ENCODE measurements around the gene FGF9.
A peak's percentile ranks its signal among the peaks of the same experiment; 100 is the strongest.

The FGF9 gene

GRCh38 chr13:21663197-21663596 lies 7.7 kb upstream of the FGF9 start:
- no peaks in the 10 kb centered on the region for H3K4me1 ChIP-seq (ENCODE audit: insufficient read depth, low read length)
- no peak overlapping the region for H3K27ac ChIP-seq (ENCODE audit: low read depth, low read length)
- peaks cover 3 to 14% of the 10 kb centered on the region in 2 donors for H3K27me3 ChIP-seq (ENCODE audit: control insufficient read depth in 1 of 2, insufficient read depth in 2 of 2, low read length in 2 of 2)
- no peak overlapping the region for H3K4me3 ChIP-seq (ENCODE audit: low read depth in 1 of 2, low read length in 2 of 2)
- no peaks in the 10 kb centered on the region for H3K9me3 ChIP-seq (ENCODE audit: low read length)
- no peaks in the 10 kb centered on the region for H3K36me3 ChIP-seq (ENCODE audit: insufficient read depth, low read length)
- no peak overlapping the region for H3K9ac ChIP-seq (ENCODE audit: low read length)

- Histone ChIP-seq H3K9ac (ENCODE audit: low read length) (no peak overlapping the region), H3K4me3 (ENCODE audit: low read depth in 1 of 2, low read length in 2 of 2) (peak overlapping the region; percentile 63 to 91), H3K27me3 (ENCODE audit: control insufficient read depth in 1 of 2, insufficient read depth in 2 of 2, low read length in 2 of 2) (peaks cover 35 to 59% of the 10 kb centered on the region in 2 donors), H3K9me3 (ENCODE audit: low read length) (no peaks in the 10 kb centered on the region), H3K27ac (ENCODE audit: low read depth, low read length) (no peak overlapping the region), H3K4me1 (ENCODE audit: insufficient read depth, low read length) (peaks cover 31% of the 10 kb centered on the region), H3K36me3 (ENCODE audit: insufficient read depth, low read length) (no peaks in the 10 kb centered on the region)
These were observed 2.1 kb upstream of the FGF9 start for GRCh38 chr13:21668732-21669275.

- Histone ChIP-seq H3K9ac (ENCODE audit: low read length) (no peak overlapping the region), H3K27me3 (ENCODE audit: control insufficient read depth in 1 of 2, insufficient read depth in 2 of 2, low read length in 2 of 2) (peaks cover 37 to 68% of the 10 kb centered on the region in 2 donors), H3K36me3 (ENCODE audit: insufficient read depth, low read length) (no peaks in the 10 kb centered on the region), H3K4me1 (ENCODE audit: insufficient read depth, low read length) (peaks cover 35% of the 10 kb centered on the region), H3K9me3 (ENCODE audit: low read length) (no peaks in the 10 kb centered on the region), H3K4me3 (ENCODE audit: low read depth in 1 of 2, low read length in 2 of 2) (peak overlapping the region; percentile 63 to 91), H3K27ac (ENCODE audit: low read depth, low read length) (no peak overlapping the region)
These were observed 629 bp upstream of the FGF9 start for GRCh38 chr13:21670006-21670882.

- Histone ChIP-seq H3K9me3 (ENCODE audit: low read length) (no peaks in the 10 kb centered on the region), H3K36me3 (ENCODE audit: insufficient read depth, low read length) (no peaks in the 10 kb centered on the region), H3K27me3 (ENCODE audit: control insufficient read depth in 1 of 2, insufficient read depth in 2 of 2, low read length in 2 of 2) (peaks cover 52 to 78% of the 10 kb centered on the region in 2 donors), H3K9ac (ENCODE audit: low read length) (no peak overlapping the region), H3K27ac (ENCODE audit: low read depth, low read length) (no peak overlapping the region), H3K4me1 (ENCODE audit: insufficient read depth, low read length) (peaks cover 35% of the 10 kb centered on the region), H3K4me3 (ENCODE audit: low read depth in 1 of 2, low read length in 2 of 2) (peak overlapping the region in 1 of 2 donors; percentile 91)
These were observed 880 bp downstream of the FGF9 start for GRCh38 chr13:21671620-21672286.

DNA sequence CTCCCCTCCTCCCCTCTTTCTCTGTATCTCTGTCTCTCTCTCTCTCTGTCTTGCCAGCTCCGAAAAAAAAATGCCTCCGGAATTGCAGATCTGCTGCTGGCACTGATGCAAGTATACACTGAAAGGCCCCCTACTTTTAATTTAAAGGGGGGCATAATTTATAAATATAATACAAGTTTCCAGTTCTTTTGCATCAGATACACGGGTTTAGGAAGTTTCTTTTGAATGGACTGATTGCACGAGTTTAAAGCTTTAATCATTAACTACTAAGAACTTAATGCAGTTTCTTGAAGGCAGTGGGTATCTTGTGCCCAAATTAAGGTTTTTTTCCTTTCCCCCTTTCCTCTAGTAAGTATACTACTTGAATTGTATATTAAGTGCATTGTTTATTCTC lies 1.4 kb downstream of the FGF9 start:
- Histone ChIP-seq H3K9ac (ENCODE audit: low read length) (no peak overlapping the region), H3K36me3 (ENCODE audit: insufficient read depth, low read length) (no peaks in the 10 kb centered on the region), H3K9me3 (ENCODE audit: low read length) (no peaks in the 10 kb centered on the region), H3K27ac (ENCODE audit: low read depth, low read length) (no peak overlapping the region), H3K4me3 (ENCODE audit: low read depth in 1 of 2, low read length in 2 of 2) (no peak overlapping the region), H3K4me1 (ENCODE audit: insufficient read depth, low read length) (peaks cover 35% of the 10 kb centered on the region), H3K27me3 (ENCODE audit: control insufficient read depth in 1 of 2, insufficient read depth in 2 of 2, low read length in 2 of 2) (peaks cover 52 to 80% of the 10 kb centered on the region in 2 donors)

DNA sequence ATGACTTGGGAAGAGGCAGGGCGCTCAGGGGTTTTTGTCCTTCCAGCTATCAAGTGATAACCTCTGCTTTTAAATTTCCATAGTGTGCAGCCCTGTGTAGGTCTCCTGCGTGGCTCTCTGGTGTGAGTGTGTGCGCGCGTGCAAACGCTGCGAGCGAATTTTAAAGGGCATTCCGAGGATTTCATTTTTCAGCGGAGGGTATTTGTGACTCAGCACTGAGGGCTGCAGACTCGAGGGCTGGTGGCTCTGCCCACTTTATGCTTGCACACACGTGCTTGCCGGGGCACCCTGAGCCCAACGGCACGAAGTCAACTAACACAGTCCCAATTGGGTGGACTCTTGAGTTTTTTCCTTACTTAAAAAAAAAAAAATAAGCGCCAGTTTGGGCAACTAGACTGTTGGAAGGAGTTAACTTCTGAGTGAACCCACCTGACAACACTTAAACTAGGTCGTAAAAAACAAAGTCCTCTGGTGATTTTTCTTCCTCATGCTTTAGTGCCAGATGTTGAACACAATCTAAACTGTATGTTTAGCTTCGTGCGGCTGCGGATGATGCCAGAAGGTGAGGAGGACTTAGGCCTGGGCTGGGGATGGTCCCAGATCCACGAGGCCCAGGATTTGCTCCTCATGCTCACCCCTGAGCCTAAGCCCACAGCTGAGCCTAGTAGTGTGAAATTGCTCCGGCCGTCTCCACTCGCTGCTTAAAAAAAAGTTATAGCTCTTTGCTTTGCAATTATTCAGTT lies 2.1 kb downstream of the FGF9 start:
- Histone ChIP-seq H3K36me3 (ENCODE audit: insufficient read depth, low read length) (no peaks in the 10 kb centered on the region), H3K4me3 (ENCODE audit: low read depth in 1 of 2, low read length in 2 of 2) (peak overlapping the region in 1 of 2 donors; percentile 76), H3K9ac (ENCODE audit: low read length) (no peak overlapping the region), H3K9me3 (ENCODE audit: low read length) (no peaks in the 10 kb centered on the region), H3K4me1 (ENCODE audit: insufficient read depth, low read length) (peaks cover 35% of the 10 kb centered on the region), H3K27ac (ENCODE audit: low read depth, low read length) (no peak overlapping the region), H3K27me3 (ENCODE audit: control insufficient read depth in 1 of 2, insufficient read depth in 2 of 2, low read length in 2 of 2) (peaks cover 51 to 78% of the 10 kb centered on the region in 2 donors)

DNA sequence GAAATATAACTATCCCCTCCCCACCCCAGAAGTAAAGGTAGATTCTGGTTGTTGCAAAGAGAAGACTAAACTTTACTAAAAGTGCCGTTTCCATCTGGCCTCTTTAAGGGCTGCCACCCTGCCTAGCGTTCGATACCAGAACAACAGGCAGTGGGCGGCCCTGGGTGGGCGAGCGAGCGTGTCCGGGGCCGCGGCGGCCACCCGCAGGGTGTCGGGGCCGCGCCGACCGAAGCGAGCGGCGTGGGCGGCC lies 2.6 kb downstream of the FGF9 start:
- H3K36me3 ChIP-seq (ENCODE audit: insufficient read depth, low read length): no peaks in the 10 kb centered on the region
- H3K27me3 ChIP-seq (ENCODE audit: control insufficient read depth in 1 of 2, insufficient read depth in 2 of 2, low read length in 2 of 2): peaks cover 46 to 74% of the 10 kb centered on the region in 2 donors
- H3K9ac ChIP-seq (ENCODE audit: low read length): no peak overlapping the region
- H3K9me3 ChIP-seq (ENCODE audit: low read length): no peaks in the 10 kb centered on the region
- no peak overlapping the region for H3K27ac ChIP-seq (ENCODE audit: low read depth, low read length)
- H3K4me3 ChIP-seq (ENCODE audit: low read depth in 1 of 2, low read length in 2 of 2): peak overlapping the region; percentile 59 to 76
- peaks cover 35% of the 10 kb centered on the region for H3K4me1 ChIP-seq (ENCODE audit: insufficient read depth, low read length)

DNA sequence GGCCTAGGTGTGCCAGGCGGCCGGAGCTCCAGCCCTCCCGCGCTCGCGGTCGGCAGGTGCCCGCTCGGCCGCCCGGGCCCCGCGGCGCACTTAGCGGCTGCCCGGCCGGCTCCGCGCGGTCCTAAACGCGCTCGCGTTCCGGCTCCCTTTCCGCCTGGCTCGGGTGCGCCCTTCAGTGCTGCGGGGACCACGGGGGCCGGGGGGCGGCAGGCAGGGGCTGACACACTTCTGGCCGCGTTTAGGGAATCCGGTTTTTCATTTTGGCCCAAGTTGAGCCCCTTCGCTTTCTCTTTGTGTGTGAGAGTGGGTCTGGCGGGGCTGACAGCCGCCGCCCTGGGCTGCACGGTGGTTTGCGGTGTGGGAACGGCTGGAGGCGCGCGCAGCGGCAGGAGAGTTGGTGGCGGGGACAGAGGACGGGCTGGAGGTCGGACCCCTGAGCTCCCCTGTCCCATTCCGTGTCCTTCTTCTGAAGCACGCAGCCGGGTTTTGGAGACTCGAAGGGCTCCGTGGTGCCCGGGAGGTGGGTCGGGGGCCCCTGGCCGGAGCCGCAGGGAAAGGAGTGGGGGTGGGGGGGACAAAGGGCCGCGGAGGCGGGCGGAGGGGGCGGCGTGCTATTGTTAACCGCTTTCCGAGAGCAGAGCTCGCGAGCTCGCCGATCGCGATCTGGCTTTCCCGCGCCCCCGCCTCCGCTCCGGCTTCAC lies 3.1 kb downstream of the FGF9 start:
- Histone ChIP-seq H3K4me1 (ENCODE audit: insufficient read depth, low read length) (peaks cover 31% of the 10 kb centered on the region), H3K9me3 (ENCODE audit: low read length) (no peaks in the 10 kb centered on the region), H3K9ac (ENCODE audit: low read length) (no peak overlapping the region), H3K4me3 (ENCODE audit: low read depth in 1 of 2, low read length in 2 of 2) (peak overlapping the region; percentile 59 to 76), H3K27me3 (ENCODE audit: control insufficient read depth in 1 of 2, insufficient read depth in 2 of 2, low read length in 2 of 2) (peaks cover 42 to 69% of the 10 kb centered on the region in 2 donors), H3K27ac (ENCODE audit: low read depth, low read length) (no peak overlapping the region), H3K36me3 (ENCODE audit: insufficient read depth, low read length) (no peaks in the 10 kb centered on the region)

GRCh38 chr13:21674490-21675009 lies 3.7 kb downstream of the FGF9 start:
- Histone ChIP-seq H3K27me3 (ENCODE audit: control insufficient read depth in 1 of 2, insufficient read depth in 2 of 2, low read length in 2 of 2) (peaks cover 36 to 63% of the 10 kb centered on the region in 2 donors), H3K4me3 (ENCODE audit: low read depth in 1 of 2, low read length in 2 of 2) (peak overlapping the region; percentile 23 to 76), H3K4me1 (ENCODE audit: insufficient read depth, low read length) (peaks cover 25% of the 10 kb centered on the region), H3K27ac (ENCODE audit: low read depth, low read length) (no peak overlapping the region), H3K36me3 (ENCODE audit: insufficient read depth, low read length) (no peaks in the 10 kb centered on the region), H3K9me3 (ENCODE audit: low read length) (no peaks in the 10 kb centered on the region), H3K9ac (ENCODE audit: low read length) (no peak overlapping the region)

DNA sequence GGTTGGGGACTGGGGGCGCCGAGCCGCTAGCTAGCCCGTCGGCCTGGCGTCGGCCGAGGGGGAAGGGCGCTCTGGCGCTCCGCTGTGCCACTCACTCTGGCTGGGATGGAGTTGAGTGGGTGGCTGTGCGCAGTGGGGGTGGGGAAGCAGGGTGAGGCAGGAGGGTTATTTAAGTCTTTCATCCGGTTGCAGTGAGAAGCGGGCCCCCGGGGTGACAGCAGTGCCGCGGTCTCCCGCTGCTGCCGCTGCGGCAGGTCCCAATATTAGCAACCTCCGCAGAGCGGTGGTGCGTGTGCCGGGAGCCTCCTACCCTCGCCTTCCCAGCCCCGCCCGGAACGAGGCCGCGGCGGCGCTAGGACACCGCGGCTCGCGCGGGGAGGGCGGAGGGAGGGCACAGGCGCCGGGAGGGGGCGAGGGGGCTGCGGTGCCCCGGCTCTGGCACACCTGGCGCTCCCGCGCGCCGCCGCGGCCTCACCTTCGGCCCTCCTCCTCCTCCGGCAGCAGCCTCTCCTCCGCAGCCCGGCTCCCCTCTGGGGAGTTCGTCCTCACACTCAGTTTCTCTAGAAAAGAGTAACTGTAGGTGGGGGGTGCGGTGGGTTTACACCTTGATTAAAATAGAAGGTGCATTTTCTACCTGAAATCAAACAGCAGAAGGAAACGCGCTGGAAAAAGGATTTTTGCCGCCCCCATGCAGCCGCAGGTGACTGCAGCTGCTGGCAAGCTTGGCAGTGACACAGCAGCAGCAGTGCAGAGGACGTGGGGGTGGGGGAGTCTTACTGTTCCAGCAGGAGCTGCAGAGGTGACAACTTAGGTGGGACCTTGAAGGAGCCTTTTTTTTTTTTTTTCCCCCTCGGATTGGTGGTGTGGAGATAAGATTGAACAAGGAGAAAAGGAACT lies 4.5 kb downstream of the FGF9 start:
- no peaks in the 10 kb centered on the region for H3K36me3 ChIP-seq (ENCODE audit: insufficient read depth, low read length)
- H3K4me1 ChIP-seq (ENCODE audit: insufficient read depth, low read length): peaks cover 25% of the 10 kb centered on the region
- no peaks in the 10 kb centered on the region for H3K9me3 ChIP-seq (ENCODE audit: low read length)
- no peak overlapping the region for H3K27ac ChIP-seq (ENCODE audit: low read depth, low read length)
- peaks cover 34 to 58% of the 10 kb centered on the region in 2 donors for H3K27me3 ChIP-seq (ENCODE audit: control insufficient read depth in 1 of 2, insufficient read depth in 2 of 2, low read length in 2 of 2)
- H3K9ac ChIP-seq (ENCODE audit: low read length): no peak overlapping the region
- peak overlapping the region in 1 of 2 donors; percentile 7 for H3K4me3 ChIP-seq (ENCODE audit: low read depth in 1 of 2, low read length in 2 of 2)

Measured in muscle layer of colon (tissue), 2 donors.